GM19463 (cell line): ENCODE results near the gene COG7.
"Not testable (repeated sequence)": the region's sequence is repeated elsewhere in the genome, so short reads cannot be mapped to it uniquely, and the experiment has no call there.

ENCODE experiments used
- ATAC-seq: cut with Tn5 transposase; IDR thresholded peaks from one replicate; pipeline ENCODE4 v1.9.1; 2021; ENCODE audit warnings: mild to moderate bottlenecking, moderate library complexity; ENCODE audit not compliant: unreplicated experiment

The COG7 gene

GRCh38 chr16:23389201-23389600, 63.8 kb downstream of the COG7 start:
- no peak for ATAC-seq

- no peak for ATAC-seq
Observed at GRCh38 chr16:23388786-23389185, 64.2 kb downstream of the COG7 start.

- ATAC-seq = no peak
Observed at GRCh38 chr16:23387666-23388065, 65.3 kb downstream of the COG7 start.

GRCh38 chr16:23385441-23385840, 67.5 kb downstream of the COG7 start:
- no peak for ATAC-seq

- no peak for ATAC-seq
Observed at GRCh38 chr16:23384878-23385277, 68.1 kb downstream of the COG7 start.

- no peak for ATAC-seq
Observed at GRCh38 chr16:23383881-23384280, 69.1 kb downstream of the COG7 start.

GRCh38 chr16:23382279-23382678, 70.7 kb downstream of the COG7 start:
- no peak for ATAC-seq

GRCh38 chr16:23381702-23382101, 71.3 kb downstream of the COG7 start:
- not testable (repeated sequence) for ATAC-seq

- ATAC-seq = no peak
Observed at GRCh38 chr16:23380501-23380951, 72.5 kb downstream of the COG7 start.

GRCh38 chr16:23379707-23380106, 73.3 kb downstream of the COG7 start:
- ATAC-seq = no peak

GRCh38 chr16:23378921-23379320, 74.1 kb downstream of the COG7 start:
- ATAC-seq = no peak

- ATAC-seq = no peak
Observed at GRCh38 chr16:23378256-23378655, 74.7 kb downstream of the COG7 start.

- ATAC-seq = no peak
Observed at GRCh38 chr16:23377071-23377931, 75.7 kb downstream of the COG7 start.

- ATAC-seq = no peak
Observed at GRCh38 chr16:23375643-23376042, 77.3 kb downstream of the COG7 start.

GRCh38 chr16:23374721-23375510, 78.1 kb downstream of the COG7 start:
- no peak for ATAC-seq

- no peak for ATAC-seq
Observed at GRCh38 chr16:23373436-23374219, 79.4 kb downstream of the COG7 start.

- no peak for ATAC-seq
Observed at GRCh38 chr16:23371368-23371767, 81.6 kb downstream of the COG7 start.

- no peak for ATAC-seq
Observed at GRCh38 chr16:23369416-23369815, 83.6 kb downstream of the COG7 start.

- ATAC-seq = no peak
Observed at GRCh38 chr16:23368469-23368868, 84.5 kb downstream of the COG7 start.

- no peak for ATAC-seq
Observed at GRCh38 chr16:23367988-23368387, 85.0 kb downstream of the COG7 start.

- ATAC-seq = no peak
Observed at GRCh38 chr16:23367564-23367963, 85.4 kb downstream of the COG7 start.
